NCI-H2081 (cell line): Measurements from ENCODE around the gene TBC1D8.

Experiments used
- DNase-seq, 2 experiments: peaks; one replicate each; lab custom pipeline; 2025; lab: John Stamatoyannopoulos, UW

The TBC1D8 gene

DNA sequence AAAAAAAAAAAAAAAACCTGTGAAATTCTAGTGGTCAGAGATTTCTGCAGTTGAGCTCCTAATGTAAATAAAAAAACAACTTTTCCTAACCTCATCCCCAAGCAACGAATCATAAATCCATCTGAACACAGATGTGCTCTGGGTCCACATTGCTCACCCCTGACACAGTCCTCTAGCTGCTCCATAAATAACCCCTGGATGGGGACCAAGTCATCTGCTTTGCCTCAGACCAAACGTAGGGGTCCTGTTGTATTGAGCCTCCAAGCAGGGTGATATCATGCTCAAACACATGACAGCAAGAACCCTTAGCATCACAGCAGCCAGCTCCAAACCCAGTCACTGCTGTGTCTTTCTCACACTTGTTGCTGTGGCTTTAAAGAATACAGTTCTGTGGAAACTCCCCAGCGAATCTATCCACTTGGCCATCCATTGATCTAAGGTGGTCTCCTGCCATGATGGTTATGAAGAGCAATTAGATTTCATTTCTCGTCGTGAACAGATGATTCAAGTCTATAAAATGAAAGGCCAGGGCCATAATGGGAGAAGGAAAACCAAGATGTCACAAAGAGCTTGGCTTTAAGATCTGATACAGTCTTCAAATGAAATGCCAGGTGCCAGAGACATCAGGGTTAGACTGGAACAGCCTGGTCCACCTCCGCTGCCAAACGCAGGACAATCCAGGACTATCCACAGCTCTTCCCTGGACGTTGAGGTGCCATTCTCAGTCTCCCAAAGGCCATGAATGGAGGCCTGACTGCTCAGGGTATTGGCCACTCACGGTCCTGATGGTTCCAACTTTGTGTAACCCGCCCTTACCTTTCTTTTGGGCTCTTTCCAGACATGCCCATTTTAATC is 39.0 kb downstream of the TBC1D8 start:
- DNase-seq = no peak

DNA sequence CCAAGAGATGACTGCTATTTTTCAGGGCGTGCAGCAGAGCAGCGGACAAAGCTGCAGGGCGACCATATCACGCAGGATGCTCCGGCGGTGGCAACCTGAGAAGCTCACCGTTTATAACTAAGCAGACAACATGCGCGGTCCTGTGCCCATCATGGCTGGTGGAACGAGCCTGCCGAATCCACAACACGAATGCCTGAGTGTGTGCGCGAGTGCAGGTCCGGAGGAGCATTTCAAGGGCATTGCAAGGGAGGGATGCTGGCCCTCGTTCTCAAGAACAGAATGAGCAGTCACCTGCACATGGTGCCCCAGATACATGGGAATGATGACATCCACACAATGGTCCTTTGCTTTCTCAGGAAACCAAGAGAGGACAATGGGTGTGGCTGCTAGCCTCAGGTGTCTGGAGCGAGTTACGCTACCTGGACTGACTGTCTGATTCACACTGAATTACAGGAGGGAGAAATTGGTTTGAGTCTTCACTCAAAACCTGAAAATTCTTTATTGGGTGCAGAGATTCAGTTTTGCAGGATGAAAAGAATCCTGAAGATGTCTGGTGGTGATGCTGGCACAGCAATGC is 39.8 kb downstream of the TBC1D8 start:
- no peak for DNase-seq

DNA sequence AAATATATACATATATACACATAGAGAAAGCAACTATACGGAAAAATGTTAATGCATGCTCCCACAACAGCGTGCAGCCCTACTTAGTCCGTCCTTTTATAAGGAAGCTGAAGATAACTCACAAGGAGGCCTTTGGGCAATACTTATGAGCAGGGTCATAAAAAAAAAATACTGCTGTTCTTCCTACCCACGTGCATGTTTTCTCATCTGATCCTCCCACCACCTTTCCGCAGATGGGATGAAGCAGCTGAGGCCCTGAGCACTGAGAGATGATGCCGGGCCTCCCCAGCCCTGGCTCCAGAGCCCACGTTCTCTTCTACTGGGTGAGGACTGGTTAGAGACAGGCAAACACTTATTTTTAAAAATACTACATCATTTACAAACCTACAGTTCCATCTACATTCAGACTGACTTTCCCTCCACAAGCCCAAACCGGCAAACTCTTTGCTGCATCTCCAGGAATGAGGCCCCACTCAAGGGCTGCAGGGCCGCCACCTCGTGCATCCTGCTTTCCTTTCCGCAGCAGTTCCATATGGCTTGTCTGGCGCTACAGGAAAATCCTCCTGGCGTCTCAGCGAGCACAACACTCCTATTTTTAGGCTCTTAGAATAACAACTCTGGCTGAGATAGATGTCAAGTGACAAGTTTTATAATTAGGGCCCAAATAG is 41.6 kb downstream of the TBC1D8 start:
- DNase-seq = no peak

DNA sequence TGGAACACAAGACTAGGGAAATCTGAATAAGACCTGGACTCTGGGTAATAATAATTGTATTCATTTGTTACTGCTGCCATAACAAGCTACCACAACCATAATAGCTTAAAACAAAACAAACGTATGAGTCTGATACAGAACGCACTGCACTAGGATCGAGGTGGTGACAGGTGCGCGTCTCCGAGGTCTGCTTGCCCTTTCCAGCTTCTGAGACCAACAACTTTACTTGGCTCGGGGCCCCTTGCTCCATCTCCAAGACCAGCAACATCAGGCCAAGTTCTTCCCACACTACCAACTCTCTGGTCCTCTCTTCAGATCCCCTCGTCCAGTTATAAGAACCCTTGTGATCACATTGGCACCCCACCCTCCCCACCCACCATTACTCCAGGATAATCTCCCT is 42.8 kb downstream of the TBC1D8 start:
- no peak for DNase-seq

DNA sequence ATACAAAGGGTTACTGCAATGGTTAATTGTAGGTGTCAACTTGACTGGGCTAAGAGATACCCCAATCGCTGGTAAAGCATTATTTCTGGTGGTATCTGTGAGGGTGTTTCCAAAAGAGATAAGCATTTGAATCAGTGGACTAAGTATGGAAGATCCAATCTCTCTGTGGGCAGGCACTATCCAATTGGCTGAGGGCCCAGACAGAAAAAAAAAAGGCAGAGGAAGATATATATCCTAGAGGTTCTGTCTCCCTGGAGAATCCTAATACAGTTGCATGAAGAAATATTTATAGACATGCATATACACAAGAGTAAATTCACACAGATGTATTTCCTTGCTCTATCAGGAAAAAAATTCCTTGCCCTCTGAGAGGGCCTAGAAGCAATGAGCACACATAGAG is 43.9 kb downstream of the TBC1D8 start:
- DNase-seq = no peak

DNA sequence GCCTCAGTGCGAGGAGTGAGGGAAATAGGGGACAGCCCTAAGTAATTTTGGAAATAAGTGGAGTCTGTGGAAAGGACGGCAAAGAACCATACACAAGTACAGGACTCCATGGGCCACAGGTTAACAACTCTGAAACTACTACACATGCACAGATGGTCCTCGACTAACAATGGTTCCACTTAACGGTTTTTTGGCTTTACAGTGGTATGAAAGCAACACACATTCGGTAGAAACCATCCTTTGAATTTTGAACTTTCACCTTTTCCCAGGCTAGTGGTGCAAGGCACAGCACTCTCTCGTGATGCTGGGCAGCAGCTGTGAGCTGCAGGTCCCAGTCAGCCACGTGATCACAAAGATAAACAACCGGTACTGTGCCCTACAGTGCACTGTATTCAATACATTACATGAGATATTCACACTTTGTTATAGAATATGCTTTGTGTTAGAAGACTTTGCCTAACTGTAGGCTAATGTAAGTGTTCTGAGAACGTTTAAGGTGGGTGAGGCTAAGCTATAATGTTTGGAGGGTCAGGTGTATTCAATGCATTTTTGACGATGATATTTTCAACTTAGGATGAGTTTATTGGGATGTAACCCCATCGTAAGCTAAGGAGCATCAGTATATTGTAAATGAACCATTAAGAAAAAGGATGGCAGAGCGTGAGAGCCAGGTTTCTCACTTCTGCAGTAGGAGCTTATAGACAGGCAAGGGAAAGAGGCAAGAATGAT is 44.6 kb downstream of the TBC1D8 start:
- DNase-seq = peak in 1 of 2 experiments; percentile 51

DNA sequence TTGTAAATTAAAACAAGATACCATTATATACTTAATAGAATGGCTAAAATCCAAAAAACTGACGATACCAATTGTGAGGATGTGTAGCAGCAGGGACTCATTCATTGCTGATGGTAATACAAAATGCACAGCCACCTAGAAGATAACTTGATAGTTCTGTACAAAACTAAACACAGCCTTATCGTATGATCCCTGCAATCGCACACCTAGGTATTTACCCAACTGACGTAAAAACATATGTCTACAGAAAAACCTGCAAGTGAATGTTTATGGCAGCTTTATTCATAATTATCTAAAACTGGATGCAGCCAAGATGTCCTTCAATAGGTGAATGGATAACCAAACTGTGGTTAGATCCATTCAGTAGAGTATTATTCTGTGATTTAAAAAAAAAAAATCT is 45.5 kb downstream of the TBC1D8 start:
- DNase-seq = no peak

DNA sequence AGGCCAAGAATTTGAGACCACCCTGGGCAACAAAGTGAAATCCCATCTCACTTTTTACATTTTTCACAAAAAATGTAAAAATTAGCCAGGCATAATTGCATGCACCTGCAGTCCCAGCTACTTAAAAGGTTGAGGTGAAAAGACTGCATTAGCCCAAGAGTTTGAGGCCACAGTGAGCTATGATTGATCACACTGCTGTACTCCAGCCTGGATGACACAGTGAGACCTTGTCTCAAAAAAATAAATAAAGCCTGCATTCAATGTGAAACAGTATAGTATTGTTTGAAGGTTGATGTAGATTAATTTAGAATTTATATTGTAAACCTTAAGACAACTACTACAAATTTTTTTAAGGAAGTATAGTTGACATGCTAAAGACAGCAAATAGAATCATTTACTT is 53.5 kb downstream of the TBC1D8 start:
- DNase-seq = no peak

DNA sequence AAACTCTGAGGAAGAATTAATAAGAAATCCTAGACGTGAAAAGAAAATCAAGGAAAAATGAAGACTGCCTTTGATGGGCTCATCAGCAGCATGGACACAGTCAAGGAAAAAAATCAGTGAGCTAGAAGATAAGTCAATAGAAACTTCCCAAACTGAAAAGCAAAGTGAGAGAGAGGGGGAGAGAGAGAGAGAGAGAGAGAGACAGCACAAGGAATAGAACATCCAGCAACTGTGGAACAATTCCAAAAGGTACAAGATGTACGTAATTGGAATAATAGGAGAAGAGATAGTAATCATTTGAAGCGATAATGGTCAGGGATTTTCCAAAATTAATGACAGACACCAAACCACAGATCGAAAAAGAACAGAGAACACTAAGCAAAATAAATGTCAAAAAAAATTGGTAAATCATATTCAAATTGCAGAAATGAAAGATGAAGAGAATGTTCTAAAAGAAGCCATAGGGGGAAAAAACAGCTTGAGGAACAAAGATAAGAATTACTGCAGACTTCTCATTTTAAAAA is 54.5 kb downstream of the TBC1D8 start:
- DNase-seq = no peak

DNA sequence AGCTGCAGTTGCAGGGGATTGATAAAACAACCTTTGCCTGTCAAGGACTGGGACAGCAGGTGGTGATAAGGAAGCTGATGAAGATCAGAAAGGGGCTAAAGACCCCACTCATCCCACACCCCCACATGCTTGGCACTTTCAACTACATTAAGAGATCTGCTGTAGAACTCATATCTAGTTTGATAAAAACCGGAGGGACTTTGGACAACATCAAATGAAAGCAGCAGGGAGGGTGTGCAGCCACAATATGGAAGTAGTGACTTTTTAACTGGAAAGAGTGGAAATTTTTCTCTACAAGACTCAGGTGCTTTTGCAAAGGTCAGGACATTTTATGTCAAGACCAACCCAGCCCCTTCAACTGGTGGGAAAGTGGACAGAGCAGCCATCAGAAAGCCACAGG is 56.8 kb downstream of the TBC1D8 start:
- DNase-seq = no peak

DNA sequence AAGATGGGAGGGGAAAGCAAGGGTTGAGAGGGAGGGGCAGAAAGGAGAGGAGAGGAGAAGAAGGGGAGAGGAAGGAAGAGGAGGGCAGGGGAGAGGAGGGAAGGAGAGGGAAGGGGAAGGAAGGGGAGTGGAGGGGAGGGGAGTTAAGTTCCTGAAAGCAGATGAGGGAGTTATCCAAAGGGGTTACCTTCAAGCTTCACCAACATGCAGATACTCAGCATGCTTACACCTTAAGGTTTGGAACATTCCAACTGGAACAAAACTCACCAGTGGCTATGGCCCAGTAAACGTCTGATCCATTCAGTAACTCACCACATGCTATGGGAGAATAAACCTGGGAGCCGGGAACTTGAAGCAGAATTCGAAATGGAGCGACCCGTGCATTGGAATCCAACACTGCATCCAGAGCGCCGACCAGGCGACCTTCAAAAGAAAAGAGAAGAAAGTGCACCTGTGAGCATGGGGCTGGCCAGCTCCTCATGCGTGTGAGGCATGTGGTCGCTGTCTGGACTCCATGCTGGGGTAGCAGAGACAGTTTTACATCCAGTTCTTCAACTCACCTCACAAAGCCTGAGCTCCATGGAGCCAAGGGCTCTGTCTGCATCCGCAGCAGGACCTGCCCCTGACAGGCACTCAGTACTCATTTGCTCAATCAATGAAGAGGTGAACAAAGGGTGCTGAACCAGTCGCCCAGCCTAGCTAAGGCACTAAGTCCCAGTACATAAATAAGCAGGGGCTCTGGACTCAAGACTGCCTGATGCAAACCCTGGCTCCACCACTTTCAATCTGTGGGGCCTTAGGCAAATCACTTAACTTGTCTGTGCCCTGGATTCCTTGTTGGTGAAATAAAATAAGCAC is 61.0 kb downstream of the TBC1D8 start:
- DNase-seq = no peak

DNA sequence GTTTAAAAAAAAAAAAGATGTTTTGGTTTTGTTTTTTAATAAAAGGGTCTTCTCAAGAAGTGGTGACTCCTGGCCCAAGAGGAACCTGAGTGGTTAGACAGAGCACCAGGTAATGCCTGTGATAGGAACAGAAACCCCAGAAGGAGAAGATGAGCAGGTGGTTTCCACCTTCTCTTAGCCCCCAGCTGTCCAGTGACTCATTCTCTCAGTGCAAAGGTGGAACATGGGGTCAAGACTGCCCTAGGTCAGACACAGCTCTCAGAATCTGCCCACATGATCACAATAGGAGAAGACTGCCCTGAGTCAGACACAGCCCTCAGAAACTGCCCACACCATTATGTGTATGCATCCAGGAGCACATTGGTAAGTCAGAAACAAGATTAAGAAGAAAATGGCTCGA is 61.8 kb downstream of the TBC1D8 start:
- DNase-seq = no peak

DNA sequence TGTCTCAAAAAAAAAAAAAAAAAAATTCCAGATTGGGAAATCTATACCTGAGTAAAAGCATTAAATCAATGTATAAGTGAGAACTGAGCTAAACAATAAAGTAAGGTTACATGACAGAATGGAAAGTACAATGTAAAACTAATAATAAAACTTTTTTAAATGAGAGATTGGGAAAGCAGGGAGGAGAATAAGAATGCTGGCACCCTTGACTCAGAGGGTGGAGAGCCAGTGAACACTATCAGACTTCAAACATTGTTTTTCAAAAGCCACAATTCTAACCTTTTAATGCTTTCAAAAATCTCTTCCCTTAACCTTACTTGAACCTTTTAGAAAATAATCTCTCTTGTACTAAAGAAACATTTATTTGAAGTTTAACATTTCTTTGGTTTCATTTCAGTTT is 63.5 kb downstream of the TBC1D8 start:
- DNase-seq = no peak

DNA sequence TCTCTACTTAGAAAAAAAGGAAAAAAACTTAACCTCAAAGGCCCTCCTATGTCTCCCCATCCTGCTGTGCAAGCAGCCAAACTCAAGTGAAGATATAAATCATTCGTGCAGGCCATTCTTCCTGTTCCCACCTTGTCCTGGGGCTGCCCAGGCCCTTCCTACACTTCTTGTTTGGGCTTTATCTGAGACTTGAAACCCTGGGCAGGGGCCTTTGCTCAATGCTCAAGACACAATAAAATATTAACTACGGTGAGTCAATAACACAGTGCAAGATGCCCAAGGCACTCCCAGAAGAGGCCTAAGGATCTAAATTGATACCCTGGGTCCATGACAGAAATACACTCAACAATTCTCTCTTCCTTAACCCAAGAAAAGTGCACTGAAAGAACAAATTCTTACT is 67.6 kb downstream of the TBC1D8 start:
- no peak for DNase-seq

DNA sequence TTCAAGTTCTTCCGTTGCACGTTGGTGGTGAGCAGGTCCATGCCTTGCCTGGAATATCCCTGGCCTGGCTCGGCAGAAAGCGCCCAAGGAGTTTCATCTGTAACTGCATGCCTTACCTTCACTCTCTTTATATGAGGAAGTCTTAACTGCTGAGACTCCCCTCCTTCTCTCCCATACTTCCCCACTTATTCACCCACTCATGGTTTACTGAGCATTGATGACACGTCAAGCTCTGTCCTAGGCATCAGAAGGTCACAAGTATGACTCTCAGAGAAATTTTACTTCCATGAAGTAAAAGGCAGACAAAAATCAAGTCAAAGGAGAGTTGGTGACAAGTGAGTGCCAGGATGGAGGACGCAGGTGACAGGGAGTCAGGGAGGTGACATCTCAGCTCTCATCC is 68.2 kb downstream of the TBC1D8 start:
- DNase-seq = no peak

DNA sequence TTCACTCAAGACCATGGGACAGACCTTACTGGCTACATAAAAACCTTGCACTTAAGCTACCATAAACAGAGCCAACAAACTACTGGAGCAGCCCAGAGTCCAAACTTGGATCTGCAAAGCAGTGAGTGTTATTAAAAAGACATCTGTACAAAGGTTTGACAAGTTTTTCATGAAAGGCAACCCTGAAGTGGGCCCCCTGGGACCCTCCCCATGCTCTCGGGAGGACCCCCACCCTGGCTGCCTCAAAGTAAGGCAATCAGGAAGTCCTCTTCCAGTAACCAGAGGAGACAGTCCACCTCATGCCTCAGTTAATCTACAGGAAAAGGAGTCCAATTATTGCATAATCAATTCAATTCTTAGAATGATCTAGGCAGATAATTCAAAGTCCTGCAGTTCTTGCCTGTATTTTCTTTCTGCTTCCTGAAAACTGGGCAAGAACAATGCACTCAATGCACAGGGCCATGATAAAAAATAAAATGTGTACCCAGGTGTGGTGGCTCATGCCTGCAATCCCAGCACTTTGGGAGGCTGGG is 69.7 kb downstream of the TBC1D8 start:
- no peak for DNase-seq

DNA sequence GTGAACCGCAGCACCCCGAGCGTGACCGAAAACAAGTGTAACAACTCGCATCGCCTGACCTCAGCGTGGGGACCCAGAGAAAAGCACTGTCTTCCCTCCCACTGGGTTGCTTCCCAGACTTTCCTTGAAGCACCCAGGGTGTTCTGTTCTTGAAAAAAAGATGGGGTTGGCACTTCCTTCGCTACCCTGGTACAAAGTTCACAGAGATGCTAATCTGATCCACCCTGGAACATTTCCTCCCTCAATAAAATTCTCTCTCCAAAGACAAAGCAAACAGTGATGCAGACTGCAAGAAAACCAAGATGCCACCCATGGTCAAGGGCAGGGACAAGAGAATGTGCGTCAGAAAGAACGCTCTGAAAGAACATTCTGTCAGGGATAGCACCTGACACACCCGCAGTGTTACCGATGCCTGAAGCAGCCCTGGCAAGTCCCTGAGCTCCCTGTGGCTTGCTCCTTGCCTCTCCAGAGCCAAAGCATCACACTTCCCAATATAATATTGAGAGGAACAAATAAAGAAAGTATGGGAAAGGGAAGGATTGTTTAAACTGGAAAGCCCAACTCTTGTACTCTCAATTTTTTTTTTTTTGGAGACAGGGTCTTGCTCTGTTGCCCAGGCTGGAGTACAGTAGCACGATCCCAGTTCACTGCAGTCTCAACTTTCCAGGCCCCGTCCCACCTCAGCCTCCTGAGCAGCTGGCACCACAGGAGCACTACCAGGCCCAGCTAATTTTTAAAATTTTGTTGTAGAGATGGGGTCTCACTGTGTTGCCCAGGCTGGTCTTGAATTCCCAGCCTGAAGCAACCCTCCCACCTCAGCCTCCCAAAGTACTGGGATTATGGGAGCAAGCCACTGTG is 70.7 kb downstream of the TBC1D8 start:
- DNase-seq = no peak

DNA sequence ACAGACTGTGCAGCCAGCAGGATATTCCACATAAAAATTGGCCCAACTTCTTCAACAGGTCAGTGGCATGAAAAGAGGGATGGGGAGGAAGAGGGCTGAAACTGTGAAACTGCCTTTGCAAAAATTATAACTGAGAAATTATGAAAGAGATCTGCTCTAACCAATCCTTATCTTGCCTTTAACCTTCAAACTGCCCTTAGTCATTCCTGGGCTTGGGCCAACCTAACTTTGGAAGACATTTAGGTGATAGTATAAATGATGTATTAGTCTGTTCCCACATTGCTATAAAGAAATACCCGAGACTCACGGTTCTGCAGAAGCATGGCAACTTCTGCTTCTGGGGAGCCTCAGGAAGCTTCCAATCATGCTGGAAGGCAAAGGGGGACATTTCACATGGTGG is 74.6 kb downstream of the TBC1D8 start:
- DNase-seq = no peak

DNA sequence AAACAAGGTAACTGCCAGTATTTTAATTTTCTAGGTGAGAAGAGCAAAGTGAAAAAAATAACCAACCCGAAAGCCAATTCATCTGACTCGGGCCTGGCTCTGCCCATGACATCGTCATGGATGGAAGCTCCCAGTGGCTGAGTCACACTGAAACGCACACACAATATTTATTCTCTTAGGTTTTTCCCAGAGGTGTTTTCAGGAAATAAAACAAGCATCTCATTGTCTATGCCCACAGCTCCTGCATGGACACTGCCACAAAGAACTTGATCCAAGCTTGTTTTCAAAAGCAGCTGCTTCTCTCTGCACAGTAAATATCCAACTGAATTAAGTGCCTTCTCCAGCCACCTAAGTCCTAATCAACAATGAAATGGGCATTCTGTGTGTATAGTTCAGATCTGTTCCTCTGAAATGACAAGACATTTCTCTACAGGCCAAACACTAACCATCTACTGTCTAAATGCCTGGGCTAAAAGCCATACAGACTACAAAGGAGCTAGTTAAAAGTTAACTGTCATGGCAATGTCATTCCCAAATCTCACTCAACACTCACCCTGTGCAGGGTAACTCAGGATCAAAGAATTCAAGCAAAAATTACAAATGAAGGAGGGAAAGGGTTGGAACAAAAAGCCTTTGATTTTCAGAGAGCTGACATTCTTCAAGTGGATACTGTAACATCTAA is 86.2 kb downstream of the TBC1D8 start:
- peak in 1 of 2 experiments; percentile 24 for DNase-seq

DNA sequence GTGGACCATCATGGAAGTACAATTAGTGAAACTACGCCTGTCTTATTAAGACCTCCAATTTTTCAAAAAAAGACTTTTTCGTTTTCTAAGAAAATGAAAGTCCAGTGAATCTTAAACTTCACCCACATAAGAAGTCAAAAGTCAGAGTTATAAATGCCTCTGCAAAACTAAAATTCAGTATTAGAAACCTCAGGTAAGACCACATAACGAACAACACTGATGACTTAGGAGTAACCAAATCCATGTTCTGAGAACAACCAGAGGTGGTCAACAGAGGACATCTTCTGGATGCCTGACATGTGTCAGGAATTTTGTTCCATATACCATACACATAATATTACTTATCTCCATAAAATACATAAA is 86.7 kb downstream of the TBC1D8 start:
- DNase-seq = no peak
